ENCODE data around the gene NDRG3.
"Not testable (repeated sequence)": the region's sequence is repeated elsewhere in the genome, so short reads cannot be mapped to it uniquely, and the experiment has no call there.

NDRG3 gene

GRCh38 chr20:36644706-36645095 lies 101.2 kb downstream of the NDRG3 start:
- TF ChIP-seq, protein P1, sequence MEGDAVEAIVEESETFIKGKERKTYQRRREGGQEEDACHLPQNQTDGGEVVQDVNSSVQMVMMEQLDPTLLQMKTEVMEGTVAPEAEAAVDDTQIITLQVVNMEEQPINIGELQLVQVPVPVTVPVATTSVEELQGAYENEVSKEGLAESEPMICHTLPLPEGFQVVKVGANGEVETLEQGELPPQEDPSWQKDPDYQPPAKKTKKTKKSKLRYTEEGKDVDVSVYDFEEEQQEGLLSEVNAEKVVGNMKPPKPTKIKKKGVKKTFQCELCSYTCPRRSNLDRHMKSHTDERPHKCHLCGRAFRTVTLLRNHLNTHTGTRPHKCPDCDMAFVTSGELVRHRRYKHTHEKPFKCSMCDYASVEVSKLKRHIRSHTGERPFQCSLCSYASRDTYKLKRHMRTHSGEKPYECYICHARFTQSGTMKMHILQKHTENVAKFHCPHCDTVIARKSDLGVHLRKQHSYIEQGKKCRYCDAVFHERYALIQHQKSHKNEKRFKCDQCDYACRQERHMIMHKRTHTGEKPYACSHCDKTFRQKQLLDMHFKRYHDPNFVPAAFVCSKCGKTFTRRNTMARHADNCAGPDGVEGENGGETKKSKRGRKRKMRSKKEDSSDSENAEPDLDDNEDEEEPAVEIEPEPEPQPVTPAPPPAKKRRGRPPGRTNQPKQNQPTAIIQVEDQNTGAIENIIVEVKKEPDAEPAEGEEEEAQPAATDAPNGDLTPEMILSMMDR (conservative IDR thresholded peaks at IDR 0.05): no peak
- H3K27ac ChIP-seq: no peak overlapping the region

- H3K27ac ChIP-seq: no peak overlapping the region
- TF ChIP-seq, protein P1 (conservative IDR thresholded peaks at IDR 0.05): no peak
Observed at GRCh38 chr20:36644032-36644705, 101.7 kb downstream of the NDRG3 start.

DNA sequence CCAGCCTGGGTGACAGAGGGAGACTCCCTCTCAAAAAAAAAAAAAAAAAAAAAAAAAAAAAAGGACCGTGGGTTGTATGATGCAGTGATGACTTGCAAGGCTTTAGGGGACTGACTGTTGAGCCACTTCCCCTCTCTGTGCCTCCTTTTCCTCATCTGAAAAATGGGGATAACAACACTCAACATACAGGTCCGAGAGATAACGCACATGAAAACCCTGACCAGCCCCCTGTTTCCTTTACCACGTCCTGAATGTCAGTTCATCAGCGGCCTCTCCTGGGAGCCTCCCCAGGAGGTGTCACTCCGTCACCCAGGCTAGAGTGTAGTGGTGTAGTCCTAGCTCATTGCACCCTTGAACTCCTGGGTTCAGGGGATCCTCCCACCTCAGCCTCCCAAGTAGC lies 103.8 kb downstream of the NDRG3 start:
- no peak overlapping the region for H3K27ac ChIP-seq
- TF ChIP-seq, protein P1 (conservative IDR thresholded peaks at IDR 0.05): no peak

DNA sequence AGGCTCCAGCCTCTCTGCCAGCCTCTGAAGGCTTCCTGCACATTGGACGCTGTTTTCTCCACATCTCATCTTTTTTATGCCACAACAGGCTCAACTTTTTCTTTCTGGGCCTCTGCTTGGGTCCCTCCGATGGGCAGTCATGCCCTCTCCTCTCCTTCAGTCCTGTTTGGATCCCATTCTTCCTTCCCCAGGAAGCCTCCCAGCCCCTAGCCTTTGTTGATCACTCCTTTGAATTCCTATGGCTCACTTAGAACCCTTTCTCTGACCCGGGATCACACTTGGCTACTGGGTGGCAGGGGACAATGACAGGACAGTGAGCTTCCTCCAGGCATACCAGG lies 104.4 kb downstream of the NDRG3 start:
- TF ChIP-seq, protein P1 (conservative IDR thresholded peaks at IDR 0.05): no peak

DNA sequence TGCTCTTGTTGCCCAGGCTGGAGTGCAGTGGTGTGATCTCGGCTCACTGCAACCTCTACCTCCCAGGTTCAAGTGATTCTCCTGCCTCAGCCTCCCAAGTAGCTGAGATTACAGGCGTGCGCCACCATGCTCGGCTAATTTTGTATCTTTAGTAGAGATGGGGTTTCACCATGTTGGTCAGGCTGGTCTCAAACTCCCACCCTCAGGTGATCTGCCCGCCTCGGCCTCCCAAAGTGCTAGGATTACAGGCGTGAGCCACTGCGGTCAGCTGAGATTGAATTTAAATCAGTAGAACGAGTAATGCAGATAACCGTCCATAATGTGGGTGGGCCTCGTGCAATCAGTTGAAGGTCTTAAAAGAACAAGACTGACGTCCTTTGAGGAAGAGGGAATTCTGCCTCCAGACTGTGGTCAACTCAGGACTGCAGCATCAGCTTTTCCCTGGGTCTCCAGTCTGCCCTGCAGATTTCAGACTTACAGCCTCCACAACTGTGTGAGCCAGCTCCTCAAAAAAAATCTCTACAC lies 107.0 kb downstream of the NDRG3 start:
- H3K27ac ChIP-seq: not testable (repeated sequence)

More for the DNA sequence above, 104.4 kb downstream of the NDRG3 start:
- H3K27ac ChIP-seq: no peak overlapping the region

DNA sequence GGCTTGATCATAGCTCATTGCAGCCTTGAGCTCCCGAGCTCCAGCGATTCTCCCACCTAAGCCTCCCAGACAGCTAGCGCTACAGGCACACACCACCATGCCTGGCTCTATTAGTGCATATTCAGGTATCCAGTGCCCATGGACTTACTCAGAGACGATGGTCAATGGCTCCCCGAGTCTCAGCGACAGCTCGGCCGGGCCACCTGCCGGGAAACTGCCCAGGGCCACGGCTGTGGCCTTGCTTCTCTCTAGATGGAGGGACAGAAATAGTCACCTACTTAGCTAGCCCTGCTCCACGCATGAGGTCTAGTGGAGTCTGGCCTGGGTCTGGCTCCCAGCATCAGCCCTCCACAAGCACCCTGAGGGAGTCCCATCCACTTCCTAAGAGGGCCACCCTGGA lies 111.5 kb downstream of the NDRG3 start:
- TF ChIP-seq, protein P1 (conservative IDR thresholded peaks at IDR 0.05): no peak
- no peak overlapping the region for H3K27ac ChIP-seq

- no peak overlapping the region for H3K27ac ChIP-seq
- TF ChIP-seq, protein P1 (conservative IDR thresholded peaks at IDR 0.05): no peak
Observed at GRCh38 chr20:36633285-36633772, 112.6 kb downstream of the NDRG3 start.

Measured in VCaP (cell line).